SK-N-SH (cell line): ENCODE results near the gene UNC5B. TPM values are rescaled to one million over a fixed set of nuclear protein-coding genes. Genes with fewer than 3 reads are reported as not detected.

ENCODE experiments used
- CTCF ChIA-PET: fragments of 300-600, 350-600 bp; formaldehyde crosslinking; extraction: SDS; loops from one replicate; lab custom pipeline; 2021; lab: Yijun Ruan, JAX
- POLR2A ChIA-PET: fragments of 350-600 bp; sonication (Branson Sonifier 250); formaldehyde crosslinking; extraction: SDS; loops from one replicate; lab custom pipeline; 2020; ENCODE audit warnings: antibody characterized with exemption, inconsistent platforms; lab: Yijun Ruan, JAX
- DNase-seq: peaks from one replicate; pipeline ENCODE4 v3.0.0; 2012
- H2AFZ ChIP-seq: fragments of 200-600 bp; sonication (generic); 2 replicates; pipeline ENCODE4 v1.8.1; 2016; ENCODE audit warnings: antibody characterized with exemption, mild to moderate bottlenecking, low read depth
- H3F3A ChIP-seq: fragments of 200-600 bp; sonication (generic); replicated peaks from 2 replicates; pipeline ENCODE3; 2016; ENCODE audit warnings: antibody characterized with exemption, mild to moderate bottlenecking; ENCODE audit not compliant: insufficient read depth
- H3K27ac ChIP-seq, 2 experiments: fragments of 200-500 bp in 1 of 2; fragments of 200-600 bp in 1 of 2; sonication (Bioruptor generic) in 1 of 2; sonication (generic), shearing (Covaris generic) in 1 of 2; 2 replicates each; pipeline versions ENCODE4 v1.5.1 to v1.6.1; 2014 to 2016; ENCODE audit warnings: low read depth in 2 of 2, inconsistent platforms in 1 of 2, low read length in 1 of 2, mild to moderate bottlenecking in 1 of 2, mixed read lengths in 1 of 2
- H3K27me3 ChIP-seq: fragments of 200-600 bp; sonication (generic), shearing (Covaris generic); 2 replicates; pipeline ENCODE4 v1.6.1; 2016; ENCODE audit warnings: mixed run types; ENCODE audit not compliant: insufficient read depth
- H3K36me3 ChIP-seq, 2 experiments: fragments of 200-500 bp in 1 of 2; fragments of 200-600 bp in 1 of 2; sonication (Bioruptor generic) in 1 of 2; sonication (generic) in 1 of 2; replicated peaks in 1 of 2; 2 replicates each; pipeline versions ENCODE3 to v1.5.1; 2014 to 2016; ENCODE audit warnings: low read length in 1 of 2, mild to moderate bottlenecking in 1 of 2; ENCODE audit not compliant: insufficient read depth in 2 of 2, control insufficient read depth in 1 of 2
- H3K4me1 ChIP-seq, 2 experiments: fragments of 200-500 bp in 1 of 2; fragments of 200-600 bp in 1 of 2; sonication (Bioruptor generic) in 1 of 2; sonication (generic), shearing (Covaris generic) in 1 of 2; 2 replicates each; pipeline versions ENCODE4 v1.5.1 to v1.6.1; 2014 to 2016; ENCODE audit warnings: low read depth in 1 of 2, low read length in 1 of 2, mixed run types in 1 of 2; ENCODE audit not compliant: insufficient read depth in 2 of 2, control insufficient read depth in 1 of 2
- H3K4me2 ChIP-seq: fragments of 200-600 bp; sonication (generic), shearing (Covaris generic); 2 replicates; pipeline ENCODE4 v1.6.1; 2017; ENCODE audit warnings: mixed run types
- H3K4me3 ChIP-seq, 2 experiments: fragments of 200-500 bp in 1 of 2; fragments of 200-600 bp in 1 of 2; sonication (Bioruptor generic) in 1 of 2; sonication (generic), shearing (Covaris generic) in 1 of 2; 2 replicates each; pipeline versions ENCODE4 v1.5.1 to v1.8.1; 2014 to 2016; ENCODE audit warnings: low read depth in 2 of 2, inconsistent platforms in 1 of 2, low read length in 1 of 2, mild to moderate bottlenecking in 1 of 2, mixed read lengths in 1 of 2, moderate library complexity in 1 of 2
- H3K79me2 ChIP-seq: fragments of 200-600 bp; sonication (generic); 2 replicates; pipeline ENCODE4 v1.8.1; 2017; ENCODE audit warnings: mild to moderate bottlenecking; ENCODE audit not compliant: insufficient read depth
- H3K9ac ChIP-seq: fragments of 200-600 bp; sonication (generic); 2 replicates; pipeline ENCODE4 v1.6.1; 2017; ENCODE audit warnings: mixed run types
- H3K9me2 ChIP-seq: fragments of 200-600 bp; sonication (generic); 2 replicates; pipeline ENCODE4 v1.6.1; 2017; ENCODE audit warnings: mixed run types
- H3K9me3 ChIP-seq: fragments of 200-600 bp; sonication (generic); 2 replicates; pipeline ENCODE4 v1.6.1; 2017; ENCODE audit warnings: mixed run types, mild to moderate bottlenecking, moderate library complexity
- H4K20me1 ChIP-seq: fragments of 200-600 bp; sonication (generic); 2 replicates; pipeline ENCODE4 v1.6.1; 2017; ENCODE audit warnings: mild to moderate bottlenecking, mixed run types; ENCODE audit not compliant: insufficient read depth
- CHD2 ChIP-seq: fragments of 150-350 bp; IDR thresholded peaks from 2 replicates; pipeline ENCODE4 v1.6.1; 2018; ENCODE audit warnings: low read length; ENCODE audit not compliant: partially characterized antibody
- ELF1 ChIP-seq: IDR thresholded peaks from 2 replicates; pipeline ENCODE4 v1.4.0; 2012
- EZH2phosphoT487 ChIP-seq: fragments of 200-600 bp; sonication (generic); IDR thresholded peaks from 2 replicates; pipeline ENCODE4 v1.6.1; 2017; ENCODE audit warnings: low read depth, mixed run types, mild to moderate bottlenecking, antibody characterized with exemption, moderate library complexity, borderline replicate concordance
- FOSL2 ChIP-seq: IDR thresholded peaks from 2 replicates; pipeline ENCODE4 v1.4.0; 2012; ENCODE audit warnings: low read depth, mild to moderate bottlenecking, moderate library complexity, borderline replicate concordance
- FOXM1 ChIP-seq: IDR thresholded peaks from 2 replicates; pipeline ENCODE4 v1.4.0; 2012; ENCODE audit warnings: low read depth, mild to moderate bottlenecking
- JUND ChIP-seq: IDR thresholded peaks from 2 replicates; pipeline ENCODE4 v1.4.0; 2012
- MXI1 ChIP-seq: IDR thresholded peaks from 2 replicates; pipeline ENCODE4 v1.6.1; 2012; ENCODE audit warnings: mild to moderate bottlenecking, low read depth, low read length, improper control_type of control experiment
- NRF1 ChIP-seq: IDR thresholded peaks from 2 replicates; pipeline ENCODE4 v1.6.1; 2012; ENCODE audit warnings: low read depth, mild to moderate bottlenecking, low read length
- PBX3 ChIP-seq: IDR thresholded peaks from 2 replicates; pipeline ENCODE4; 2012
- RCOR1 ChIP-seq: fragments of 150-350 bp; IDR thresholded peaks from 2 replicates; pipeline ENCODE4 v1.6.1; 2017; ENCODE audit warnings: antibody characterized with exemption, low read length
- REST ChIP-seq: IDR thresholded peaks from 2 replicates; pipeline ENCODE4 v1.6.1; 2012; ENCODE audit warnings: mild to moderate bottlenecking, low read depth, low read length, moderate library complexity
- USF1 ChIP-seq: IDR thresholded peaks from 2 replicates; pipeline ENCODE4 v1.4.0; 2012; ENCODE audit warnings: low read depth, borderline replicate concordance
- USF2 ChIP-seq: fragments of 150-350 bp; IDR thresholded peaks from 2 replicates; pipeline ENCODE4 v1.6.1; 2017; ENCODE audit warnings: antibody characterized with exemption, low read length, low read depth, borderline replicate concordance
- ZBTB33 ChIP-seq: IDR thresholded peaks from 2 replicates; pipeline ENCODE4 v1.4.0; 2012; ENCODE audit warnings: low read depth, borderline replicate concordance
- WGBS: methylation state at CpG from one replicate; pipeline ENCODE4 v1.1.6; 2017; ENCODE audit warnings: low lambda C conversion rate; 5-methylcytosine and 5-hydroxymethylcytosine counted together
- polyA plus RNA-seq, 3 experiments: library from polyadenylated mRNA; depleted of rRNA; stranded (reverse); fragments of >200 nt; gene quantifications; 2 replicates each; pipeline ENCODE4 v1.2.3, GENCODE V29; 2012

UNC5B gene
- polyA plus RNA-seq, 1 of the 3 experiments (the other 2 are of a cell fraction): 13.8 TPM

GRCh38 chr10:71334221-71334791 is 121.9 kb downstream of the UNC5B start (continued):
- TF ChIP-seq USF2 (no peak), EZH2phosphoT487 (no peak), PBX3 (no peak), FOXM1 (no peak)

- H3K36me3 ChIP-seq: no peaks in the 10 kb centered on the region
- no peak overlapping the region for H3K9ac ChIP-seq
- H2AFZ ChIP-seq: no peak overlapping the region
- H4K20me1 ChIP-seq: no peaks in the 10 kb centered on the region
- H3K9me3 ChIP-seq: no peaks in the 10 kb centered on the region
- no peak for TF ChIP-seq USF1
- no peak for TF ChIP-seq NRF1
- TF ChIP-seq ZBTB33: no peak
- TF ChIP-seq MXI1: no peak
- no peak for TF ChIP-seq JUND
- no peak for TF ChIP-seq EZH2phosphoT487
- no peak for TF ChIP-seq FOSL2
- no peak for TF ChIP-seq RCOR1
- TF ChIP-seq ELF1: no peak
- no peak for TF ChIP-seq CHD2
- TF ChIP-seq REST: no peak
- H3K79me2 ChIP-seq: no peaks in the 10 kb centered on the region
- no peaks in the 10 kb centered on the region for H3K9me2 ChIP-seq
- H3F3A ChIP-seq: no peaks in the 10 kb centered on the region
- POLR2A ChIA-PET: no interaction called here
- peaks cover 0 to 15% of the 10 kb centered on the region in 2 experiments; a peak in 1 of 4 replicates for H3K4me1 ChIP-seq
- H3K27ac ChIP-seq: no peak overlapping the region
- DNase-seq: no peak
- no peak overlapping the region for H3K4me3 ChIP-seq
- 88% methylated on average over 15 of the region's 15 CpGs for WGBS
- no peaks in the 10 kb centered on the region for H3K27me3 ChIP-seq
- CTCF ChIA-PET: interaction anchor here (0.7 to 12.4 kb wide), 6 partner anchors 9 to 373 kb away, joined by 3 to 99 read pairs (median 5); partner anchors contain the start of gene SLC29A3
- no peak overlapping the region for H3K4me2 ChIP-seq
These were observed 122.9 kb downstream of the UNC5B start for GRCh38 chr10:71335173-71335708.
